OCI-LY7 (cell line): ENCODE data around the gene PARD3. TPM values are rescaled to one million over a fixed set of nuclear protein-coding genes. Genes with fewer than 3 reads are reported as not detected.

Experiments
- BruUV-seq: library from RNA; stranded (reverse); fragments of 400-500 nt; replicated peaks from 2 replicates; lab custom pipeline; 2021; lab: Mats Ljungman, UMichigan
- CTCF ChIA-PET: fragments of 300-600 bp; sonication (Branson Sonifier 250); formaldehyde crosslinking; loops from one replicate; lab custom pipeline; 2022; ENCODE audit warnings: antibody characterized with exemption; ENCODE audit not compliant: unreplicated experiment; lab: Charles Lee
- POLR2A ChIA-PET: fragments of 300-600 bp; sonication (Branson Sonifier 250); formaldehyde crosslinking; loops from one replicate; lab custom pipeline; 2022; ENCODE audit warnings: antibody characterized with exemption; lab: Charles Lee
- DNase-seq: peaks from one replicate; pipeline ENCODE4 v3.0.0-alpha.2; 2015; ENCODE audit warnings: low spot score
- H2AFZ ChIP-seq: fragments of 200-600 bp; sonication (generic), shearing (Covaris generic); 2 replicates; pipeline ENCODE4 v1.6.1; 2014; ENCODE audit warnings: mild to moderate bottlenecking, antibody characterized with exemption, low read length, moderate library complexity
- H3K27ac ChIP-seq: fragments of 200-600 bp; sonication (generic); 2 replicates; pipeline ENCODE4 v1.5.1; 2014; ENCODE audit warnings: mixed run types, low read depth, mild to moderate bottlenecking, moderate library complexity, low read length, inconsistent platforms; ENCODE audit not compliant: poor library complexity, severe bottlenecking
- H3K36me3 ChIP-seq: fragments of 200-600 bp; sonication (generic); 2 replicates; pipeline ENCODE4 v1.6.1; 2014; ENCODE audit warnings: mild to moderate bottlenecking, antibody characterized with exemption, low read length, moderate library complexity, mixed read lengths; ENCODE audit not compliant: insufficient read depth
- H3K4me1 ChIP-seq: fragments of 200-600 bp; sonication (generic); 2 replicates; pipeline ENCODE4 v1.5.1; 2014; ENCODE audit warnings: mild to moderate bottlenecking, low read length; ENCODE audit not compliant: insufficient read depth, poor library complexity, severe bottlenecking
- H3K4me2 ChIP-seq: fragments of 200-600 bp; sonication (generic); 2 replicates; pipeline ENCODE4 v1.6.1; 2014; ENCODE audit warnings: mild to moderate bottlenecking, low read length
- H3K4me3 ChIP-seq: fragments of 200-600 bp; sonication (generic); 2 replicates; pipeline ENCODE4 v1.5.1; 2014; ENCODE audit warnings: mild to moderate bottlenecking, low read depth, low read length; ENCODE audit not compliant: poor library complexity, severe bottlenecking
- H3K79me2 ChIP-seq: fragments of 200-600 bp; sonication (generic); 2 replicates; pipeline ENCODE4 v1.6.1; 2016; ENCODE audit warnings: low read depth, mild to moderate bottlenecking, low read length, moderate library complexity, mixed read lengths; ENCODE audit not compliant: insufficient read depth
- H3K9me2 ChIP-seq: fragments of 200-600 bp; sonication (generic); 2 replicates; pipeline ENCODE4 v1.6.1; 2016; ENCODE audit warnings: mild to moderate bottlenecking, low read length, mixed read lengths; ENCODE audit not compliant: insufficient read depth
- H3K9me3 ChIP-seq: fragments of 200-600 bp; sonication (generic); 2 replicates; pipeline ENCODE4 v1.6.1; 2014; ENCODE audit warnings: mild to moderate bottlenecking, mixed run types, low read length, mixed read lengths
- H4K20me1 ChIP-seq: fragments of 200-600 bp; sonication (generic); 2 replicates; pipeline ENCODE4 v1.6.1; 2014; ENCODE audit warnings: mild to moderate bottlenecking, antibody characterized with exemption, low read length, moderate library complexity, mixed read lengths; ENCODE audit not compliant: insufficient read depth
- EZH2phosphoT487 ChIP-seq: fragments of 200-600 bp; sonication (generic); IDR thresholded peaks from 2 replicates; pipeline ENCODE4 v1.6.1; 2018; ENCODE audit warnings: low read depth, borderline replicate concordance, mild to moderate bottlenecking, mixed run types, antibody characterized with exemption, low read length, moderate library complexity, mixed read lengths
- intact Hi-C: fragments of 100-400 bp; cut with micrococcal nuclease; formaldehyde crosslinking; loops from one replicate; pipeline ENCODE4 v1.10.0; 2022; ENCODE audit not compliant: unreplicated experiment
- total RNA-seq, 2 experiments: library from RNA; depleted of rRNA in 1 of 2; stranded (reverse); fragments of >200 nt in 1 of 2; shearing (Covaris generic) in 1 of 2; gene quantifications; 2 replicates each; pipeline ENCODE4 v1.2.3, GENCODE V29; 2014 to 2022
- TF ChIP-seq, protein P1 (sequence below): fragments of 200-600 bp; sonication (generic); conservative IDR thresholded peaks from 2 replicates; pipeline ENCODE4 v1.5.1; 2014; ENCODE audit warnings: mild to moderate bottlenecking, antibody characterized with exemption, low read length, moderate library complexity, mixed read lengths

The PARD3 gene
- total RNA-seq, 2 experiments from 2014 or later: not detected

DNA sequence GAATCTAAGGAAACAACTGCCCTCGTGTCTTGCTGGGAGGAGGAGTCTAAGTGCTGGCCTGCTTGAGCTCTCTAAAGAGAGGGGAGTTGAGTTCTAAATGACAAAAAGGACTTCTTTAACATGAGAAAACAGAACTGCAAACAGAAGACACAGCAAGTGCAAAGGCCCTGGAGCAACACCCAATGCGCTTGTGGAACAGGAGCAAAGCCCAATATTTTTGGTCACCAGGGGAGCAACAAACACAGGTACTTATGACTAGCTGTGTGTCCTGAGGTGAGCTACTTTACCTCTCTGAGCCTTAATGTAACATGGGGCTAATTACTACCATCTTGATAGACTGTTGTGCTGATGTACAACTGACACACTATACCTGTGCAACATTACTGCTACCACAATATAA is 634.3 kb downstream of the PARD3 start:
- no TSS peak for BruUV-seq
- Histone ChIP-seq H3K4me1 (no peaks in the 10 kb centered on the region), H3K4me3 (no peak overlapping the region), H3K27ac (no peak overlapping the region), H3K9me3 (no peaks in the 10 kb centered on the region), H3K4me2 (no peak overlapping the region), H3K9me2 (no peaks in the 10 kb centered on the region), H4K20me1 (no peaks in the 10 kb centered on the region), H3K79me2 (no peaks in the 10 kb centered on the region), H2AFZ (no peak overlapping the region), H3K36me3 (no peaks in the 10 kb centered on the region)
- ChIA-PET POLR2A (no interaction called here), CTCF (no interaction called here)
- DNase-seq: no peak
- TF ChIP-seq, protein P1, sequence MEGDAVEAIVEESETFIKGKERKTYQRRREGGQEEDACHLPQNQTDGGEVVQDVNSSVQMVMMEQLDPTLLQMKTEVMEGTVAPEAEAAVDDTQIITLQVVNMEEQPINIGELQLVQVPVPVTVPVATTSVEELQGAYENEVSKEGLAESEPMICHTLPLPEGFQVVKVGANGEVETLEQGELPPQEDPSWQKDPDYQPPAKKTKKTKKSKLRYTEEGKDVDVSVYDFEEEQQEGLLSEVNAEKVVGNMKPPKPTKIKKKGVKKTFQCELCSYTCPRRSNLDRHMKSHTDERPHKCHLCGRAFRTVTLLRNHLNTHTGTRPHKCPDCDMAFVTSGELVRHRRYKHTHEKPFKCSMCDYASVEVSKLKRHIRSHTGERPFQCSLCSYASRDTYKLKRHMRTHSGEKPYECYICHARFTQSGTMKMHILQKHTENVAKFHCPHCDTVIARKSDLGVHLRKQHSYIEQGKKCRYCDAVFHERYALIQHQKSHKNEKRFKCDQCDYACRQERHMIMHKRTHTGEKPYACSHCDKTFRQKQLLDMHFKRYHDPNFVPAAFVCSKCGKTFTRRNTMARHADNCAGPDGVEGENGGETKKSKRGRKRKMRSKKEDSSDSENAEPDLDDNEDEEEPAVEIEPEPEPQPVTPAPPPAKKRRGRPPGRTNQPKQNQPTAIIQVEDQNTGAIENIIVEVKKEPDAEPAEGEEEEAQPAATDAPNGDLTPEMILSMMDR: no peak
- intact Hi-C loops: no loop called here

DNA sequence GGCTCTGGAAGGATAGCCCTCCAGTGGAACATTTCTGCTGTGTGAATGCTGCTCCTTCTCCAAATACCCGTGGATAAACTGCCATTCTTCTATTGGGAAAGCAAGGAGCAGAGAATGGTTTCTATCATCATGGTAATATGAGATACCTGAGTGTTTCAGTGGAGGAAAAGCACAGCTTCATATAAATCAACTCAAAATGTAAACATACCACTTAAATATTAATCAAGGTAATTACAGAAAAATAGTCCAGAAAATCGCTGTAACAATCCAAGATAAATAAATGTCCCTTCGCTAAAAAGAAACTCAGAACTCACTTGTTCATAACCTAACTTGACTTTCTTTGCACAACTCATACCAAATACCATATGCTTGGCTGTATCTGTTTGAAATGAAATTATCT is 635.8 kb downstream of the PARD3 start:
- intact Hi-C loops: no loop called here
- H3K4me3 ChIP-seq: no peak overlapping the region
- DNase-seq: no peak
- no peak overlapping the region for H3K27ac ChIP-seq
- no peaks in the 10 kb centered on the region for H3K36me3 ChIP-seq
- no peaks in the 10 kb centered on the region for H3K9me3 ChIP-seq
- ChIA-PET CTCF (no interaction called here), POLR2A (no interaction called here)
- no peak for TF ChIP-seq EZH2phosphoT487
- TF ChIP-seq, protein P1: no peak
- H3K79me2 ChIP-seq: no peaks in the 10 kb centered on the region
- no peaks in the 10 kb centered on the region for H3K9me2 ChIP-seq
- BruUV-seq: no TSS peak
- no peaks in the 10 kb centered on the region for H4K20me1 ChIP-seq
- no peaks in the 10 kb centered on the region for H3K4me1 ChIP-seq
- no peak overlapping the region for H2AFZ ChIP-seq
- no peak overlapping the region for H3K4me2 ChIP-seq

DNA sequence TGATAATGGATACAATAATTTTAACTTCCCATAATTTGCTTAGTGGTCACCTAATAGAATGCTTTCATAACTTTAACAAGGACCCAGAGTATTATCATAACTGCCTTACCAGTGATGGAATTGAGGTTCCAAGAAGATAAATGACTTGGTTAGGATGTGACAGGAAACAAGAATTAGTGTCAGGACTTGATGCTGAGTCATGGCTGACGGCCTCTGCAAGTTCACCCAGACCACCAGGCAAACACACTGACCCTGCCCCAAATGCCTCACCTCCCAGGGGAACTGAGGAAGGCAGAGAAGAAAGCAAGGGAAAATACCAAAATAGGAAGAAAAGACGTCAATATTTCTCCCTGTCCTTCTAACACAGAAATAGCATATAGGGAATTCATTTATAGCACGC is 636.3 kb downstream of the PARD3 start:
- ChIA-PET POLR2A (no interaction called here), CTCF (no interaction called here)
- Histone ChIP-seq H3K4me3 (no peak overlapping the region), H3K9me2 (no peaks in the 10 kb centered on the region), H3K9me3 (no peaks in the 10 kb centered on the region), H3K4me1 (no peaks in the 10 kb centered on the region), H3K4me2 (no peak overlapping the region), H3K36me3 (no peaks in the 10 kb centered on the region), H4K20me1 (no peaks in the 10 kb centered on the region), H3K79me2 (no peaks in the 10 kb centered on the region), H2AFZ (no peak overlapping the region), H3K27ac (no peak overlapping the region)
- TF ChIP-seq, protein P1: no peak
- TF ChIP-seq EZH2phosphoT487: no peak
- no TSS peak for BruUV-seq
- intact Hi-C loops: no loop called here
- no peak for DNase-seq
